ENCODE results near the gene LRRC43.
"Not testable (repeated sequence)": the region's sequence is repeated elsewhere in the genome, so short reads cannot be mapped to it uniquely, and the experiment has no call there.

The LRRC43 gene

DNA sequence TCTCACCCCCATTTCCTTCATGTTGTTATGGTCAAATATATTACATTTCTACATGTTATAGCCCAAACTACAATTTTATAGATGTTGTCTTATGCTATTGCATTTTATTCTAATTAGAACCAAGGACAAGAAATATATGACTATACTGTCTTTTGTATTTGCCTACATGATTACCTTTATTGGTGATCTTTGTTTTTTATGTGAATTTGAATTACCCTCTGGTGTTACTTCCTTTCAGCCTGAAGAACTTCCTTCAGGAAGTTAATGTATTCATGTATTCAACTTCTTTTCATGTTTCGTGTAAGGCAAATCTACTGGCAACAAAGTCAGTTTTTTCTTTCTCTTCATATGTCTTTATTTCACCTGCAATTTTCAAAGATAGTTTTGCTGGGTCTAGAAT is 11.9 kb downstream of the LRRC43 start:
- no peak for DNase-seq

DNA sequence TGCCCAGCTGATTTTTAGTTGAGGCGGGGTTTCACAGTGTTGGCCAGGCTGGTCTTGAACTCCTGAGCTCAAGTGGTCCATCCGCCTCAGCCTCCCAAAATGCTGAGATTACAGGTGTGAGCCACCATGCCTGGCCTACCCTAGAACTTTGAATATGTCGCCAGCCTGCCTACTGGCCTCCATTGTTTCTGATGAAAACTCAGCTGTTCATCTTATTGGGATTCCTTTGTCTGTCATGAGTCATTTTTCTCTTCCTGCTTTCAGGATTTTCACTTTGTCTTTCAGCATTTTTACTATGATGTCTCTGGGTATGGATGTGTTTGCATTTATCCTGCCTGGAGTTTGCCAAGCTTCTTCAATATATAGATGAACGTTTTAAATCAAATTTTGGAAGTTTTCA is 12.5 kb downstream of the LRRC43 start:
- DNase-seq: no peak

DNA sequence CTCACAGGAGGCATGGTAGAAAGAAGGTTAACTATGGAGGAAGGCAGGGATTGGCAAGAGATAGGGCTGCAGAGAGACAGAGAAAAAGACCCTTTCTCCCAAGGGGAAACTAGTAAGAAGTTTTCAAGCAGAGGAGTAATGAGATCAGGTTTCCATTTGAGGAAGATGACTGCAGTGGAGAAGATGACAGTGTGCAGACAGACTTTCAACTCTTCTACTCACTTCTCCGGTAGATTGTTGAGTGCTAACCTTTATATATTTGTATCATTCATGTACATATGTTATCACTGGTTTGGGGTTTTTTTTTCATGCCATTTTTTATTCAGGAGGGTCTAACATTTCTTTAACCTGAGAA is 14.7 kb downstream of the LRRC43 start:
- no peak for DNase-seq

DNA sequence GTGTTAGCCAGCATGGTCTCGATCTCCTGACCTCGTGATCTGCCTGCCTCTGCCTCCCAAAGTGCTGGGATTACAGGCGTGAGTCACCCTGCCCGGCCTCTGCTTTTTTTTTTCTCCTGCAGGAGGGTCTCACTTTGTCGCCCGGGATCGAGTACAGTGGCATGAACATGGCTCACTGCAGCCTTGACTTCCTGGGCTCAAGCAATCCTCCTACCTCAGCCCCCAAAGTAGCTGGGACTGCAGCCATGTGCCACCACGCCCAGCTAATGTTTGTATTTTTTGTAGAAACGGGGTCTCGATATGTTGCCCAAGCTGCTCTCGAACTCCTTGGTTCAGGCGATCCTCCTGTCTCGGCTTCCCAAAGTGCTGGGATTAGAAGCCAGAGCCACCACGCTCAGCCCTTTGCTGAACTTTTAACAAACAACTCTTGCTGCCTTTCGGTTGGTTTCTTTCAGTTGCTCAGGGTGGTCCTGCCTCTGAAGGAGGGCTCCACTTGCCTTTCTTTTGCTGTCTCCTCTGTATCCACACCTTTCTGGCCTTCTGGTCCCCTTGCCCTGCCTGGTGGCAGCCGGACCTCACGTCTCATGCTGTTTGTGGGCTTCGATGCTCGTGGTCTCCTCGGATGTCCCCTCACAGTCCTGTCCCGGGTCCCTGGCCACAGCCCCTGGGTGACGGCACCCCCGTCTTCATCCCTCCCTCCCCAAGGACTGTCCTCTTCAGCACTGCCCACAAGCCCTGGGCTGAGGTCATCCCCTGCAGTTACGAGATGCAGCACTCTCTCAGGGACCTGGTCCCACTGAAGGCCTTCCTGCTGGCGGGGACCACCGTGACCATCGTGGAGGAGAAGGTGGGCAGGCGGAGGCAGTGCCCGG is 16.8 kb downstream of the LRRC43 start:
- DNase-seq: no peak

DNA sequence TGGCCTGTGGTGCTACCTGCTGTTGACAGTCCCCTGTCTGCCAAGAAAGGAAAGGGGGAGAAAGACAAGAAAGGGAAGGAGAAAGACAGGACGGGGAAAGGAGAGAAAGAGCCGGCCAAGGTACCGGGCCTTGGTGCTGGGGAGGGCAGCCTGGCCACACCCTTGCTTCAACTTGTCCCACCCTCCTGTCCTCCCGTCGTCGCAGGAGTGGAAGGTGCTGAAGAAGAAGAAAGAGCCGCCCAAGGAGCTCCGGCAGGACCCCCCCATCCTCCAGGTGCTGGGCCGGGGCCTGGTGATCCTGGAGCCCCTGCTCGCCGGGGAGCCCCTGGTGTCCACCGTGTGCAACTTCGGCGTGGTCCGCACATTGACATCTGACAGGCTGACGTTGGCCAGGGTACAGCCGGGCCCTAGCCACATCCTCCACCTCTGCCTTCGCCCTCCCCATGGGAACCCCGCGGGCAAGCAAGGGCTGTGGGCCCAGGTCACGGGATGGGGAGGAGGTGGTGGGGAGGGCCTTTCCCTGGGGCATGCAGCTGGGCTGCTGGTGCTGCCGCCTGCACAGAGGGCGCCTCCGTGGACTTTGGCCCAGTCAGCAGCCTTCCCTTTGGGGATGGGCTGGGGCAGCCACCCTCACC is 17.7 kb downstream of the LRRC43 start:
- no peak for DNase-seq

DNA sequence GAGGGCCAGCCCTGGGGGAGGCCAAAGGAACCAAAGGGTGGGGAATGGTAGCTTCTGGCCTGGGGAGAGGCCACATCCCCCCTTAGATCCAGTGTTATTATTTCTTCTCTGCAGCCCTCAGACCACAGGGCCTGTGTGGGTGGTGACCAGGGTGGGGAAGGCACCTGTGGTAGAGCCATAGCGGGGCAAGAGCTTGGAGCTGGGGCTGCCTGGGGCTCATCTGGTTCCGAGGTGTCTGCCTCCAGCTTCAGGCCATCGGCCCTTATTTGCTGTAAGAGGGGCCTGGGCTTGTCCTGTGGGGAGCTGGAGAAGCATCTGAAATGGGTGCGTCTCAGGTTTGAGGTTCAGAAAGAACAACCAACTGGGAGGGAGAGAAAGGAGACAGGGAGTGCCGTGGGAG is 18.5 kb downstream of the LRRC43 start:
- DNase-seq: no peak

DNA sequence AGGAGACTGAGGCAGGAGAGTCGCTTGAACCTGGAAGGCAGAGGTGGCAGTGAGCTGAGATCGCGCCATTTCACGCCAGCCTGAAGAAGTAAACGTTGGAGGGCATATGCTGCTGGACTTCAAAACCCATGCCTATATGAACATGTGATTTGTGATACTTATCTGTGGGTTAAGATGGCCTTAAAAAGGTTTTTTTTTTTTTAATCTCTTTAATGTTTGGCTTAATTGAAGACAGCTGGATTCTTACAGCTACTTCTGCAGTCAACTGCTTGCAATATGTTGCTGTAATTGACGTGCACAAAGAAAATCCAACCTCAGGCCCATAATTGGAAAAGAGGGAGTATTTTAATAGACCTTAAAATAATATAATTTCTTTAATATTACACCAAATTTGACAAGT is 19.1 kb downstream of the LRRC43 start:
- no peak for DNase-seq

DNA sequence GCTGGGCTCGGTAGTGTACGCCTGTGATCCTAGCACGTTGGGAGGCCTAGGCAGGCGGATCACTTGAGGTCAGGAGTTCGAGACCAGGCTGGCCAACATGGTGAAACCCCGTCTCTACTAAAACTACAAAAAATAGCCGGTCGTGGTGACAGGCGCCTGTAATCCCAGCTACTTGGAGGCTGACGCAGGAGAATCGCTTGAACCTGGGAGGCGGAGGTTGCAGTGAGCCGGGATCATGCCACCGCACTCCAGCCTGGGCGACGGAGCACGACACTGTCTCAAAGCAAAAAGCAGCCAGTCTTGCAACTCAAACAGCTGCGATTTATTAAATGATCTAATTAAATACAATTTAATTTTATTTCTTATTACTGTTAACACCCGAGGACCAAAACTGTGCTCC is 19.9 kb downstream of the LRRC43 start:
- DNase-seq: not testable (repeated sequence)

DNA sequence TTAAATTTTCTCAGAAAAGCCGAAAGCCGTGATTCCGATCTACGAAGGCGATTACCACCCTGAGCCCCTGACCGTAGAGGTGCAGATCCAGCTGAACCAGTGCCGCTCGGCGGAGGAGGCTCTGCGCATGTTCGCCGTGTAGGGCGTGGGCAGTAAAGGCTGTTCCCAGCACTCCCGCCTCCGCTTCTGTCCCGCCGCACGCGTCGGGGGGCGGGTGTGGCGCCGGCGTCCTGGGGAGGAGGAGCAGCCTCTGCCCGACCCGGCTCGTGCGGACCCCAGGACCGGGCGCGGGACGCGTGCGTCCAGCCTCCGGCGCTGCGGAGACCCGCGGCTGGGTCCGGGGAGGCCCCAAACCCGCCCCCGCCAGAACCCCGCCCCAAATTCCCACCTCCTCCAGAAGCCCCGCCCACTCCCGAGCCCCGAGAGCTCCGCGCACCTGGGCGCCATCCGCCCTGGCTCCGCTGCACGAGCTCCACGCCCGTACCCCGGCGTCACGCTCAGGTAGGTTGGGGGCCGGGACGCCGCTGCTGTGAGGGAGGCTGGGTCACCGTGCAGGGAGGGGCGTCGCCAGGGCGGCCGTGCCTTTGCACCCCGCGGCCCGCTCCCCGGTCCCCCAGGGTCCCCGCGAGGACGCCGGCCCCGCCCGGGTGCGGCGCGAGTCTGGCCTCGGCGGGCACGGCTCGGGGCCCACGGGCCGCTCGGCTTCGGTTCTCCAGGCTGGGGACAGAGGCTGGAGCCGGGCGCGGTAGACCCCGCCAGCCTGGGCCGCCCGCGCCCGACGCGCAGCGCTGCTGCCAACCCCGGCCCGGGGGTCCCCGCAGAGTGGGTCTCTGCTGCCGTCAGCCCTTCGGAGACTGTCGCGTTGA is 20.6 kb downstream of the LRRC43 start, which contains the start of gene B3GNT4:
TSS of gene B3GNT4 (plus strand) at position 409 of the 866 bp plus-strand sequence. CDS start 910 bp downstream, outside the sequence.
- DNase-seq: peak; percentile 10

DNA sequence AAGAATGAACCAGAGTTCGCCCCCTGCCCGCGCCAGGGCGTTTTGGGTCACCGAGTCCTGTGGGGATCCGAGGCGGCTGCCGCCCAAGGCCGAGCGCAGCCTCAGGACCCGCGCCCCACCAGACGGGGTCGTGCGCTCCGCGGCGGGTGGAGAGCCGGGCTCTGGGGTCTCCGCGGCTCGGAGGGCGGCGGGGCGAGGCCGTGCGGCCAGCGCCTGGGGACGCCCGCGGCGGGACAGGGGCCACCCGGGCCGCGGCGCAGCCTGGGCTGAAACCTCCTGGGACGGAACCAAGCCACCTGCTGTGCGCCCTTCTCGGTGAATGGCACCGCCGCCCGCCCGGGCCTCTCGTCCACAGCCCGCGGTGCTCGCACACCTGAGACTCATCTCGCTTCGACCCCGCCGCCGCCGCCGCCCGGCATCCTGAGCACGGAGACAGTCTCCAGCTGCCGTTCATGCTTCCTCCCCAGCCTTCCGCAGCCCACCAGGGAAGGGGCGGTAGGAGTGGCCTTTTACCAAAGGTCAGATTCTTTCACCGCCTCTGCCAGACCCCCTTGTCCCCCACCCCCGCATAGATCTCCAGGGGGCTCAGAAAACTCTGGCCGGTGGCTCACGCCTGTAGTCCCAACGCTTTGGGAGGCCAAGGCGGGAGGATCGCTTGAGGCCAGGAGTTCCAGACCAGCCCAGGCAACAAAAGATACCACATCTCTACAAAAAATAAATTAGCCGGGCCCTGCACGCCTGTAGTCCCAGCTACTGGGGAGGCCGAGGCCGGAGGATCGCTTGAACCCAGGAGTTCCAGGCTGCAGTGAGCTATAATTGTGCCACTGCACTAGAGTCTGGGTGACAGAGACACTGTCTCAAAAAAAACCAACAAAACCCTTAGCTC is 21.5 kb downstream of the LRRC43 start:
- no peak for DNase-seq

DNA sequence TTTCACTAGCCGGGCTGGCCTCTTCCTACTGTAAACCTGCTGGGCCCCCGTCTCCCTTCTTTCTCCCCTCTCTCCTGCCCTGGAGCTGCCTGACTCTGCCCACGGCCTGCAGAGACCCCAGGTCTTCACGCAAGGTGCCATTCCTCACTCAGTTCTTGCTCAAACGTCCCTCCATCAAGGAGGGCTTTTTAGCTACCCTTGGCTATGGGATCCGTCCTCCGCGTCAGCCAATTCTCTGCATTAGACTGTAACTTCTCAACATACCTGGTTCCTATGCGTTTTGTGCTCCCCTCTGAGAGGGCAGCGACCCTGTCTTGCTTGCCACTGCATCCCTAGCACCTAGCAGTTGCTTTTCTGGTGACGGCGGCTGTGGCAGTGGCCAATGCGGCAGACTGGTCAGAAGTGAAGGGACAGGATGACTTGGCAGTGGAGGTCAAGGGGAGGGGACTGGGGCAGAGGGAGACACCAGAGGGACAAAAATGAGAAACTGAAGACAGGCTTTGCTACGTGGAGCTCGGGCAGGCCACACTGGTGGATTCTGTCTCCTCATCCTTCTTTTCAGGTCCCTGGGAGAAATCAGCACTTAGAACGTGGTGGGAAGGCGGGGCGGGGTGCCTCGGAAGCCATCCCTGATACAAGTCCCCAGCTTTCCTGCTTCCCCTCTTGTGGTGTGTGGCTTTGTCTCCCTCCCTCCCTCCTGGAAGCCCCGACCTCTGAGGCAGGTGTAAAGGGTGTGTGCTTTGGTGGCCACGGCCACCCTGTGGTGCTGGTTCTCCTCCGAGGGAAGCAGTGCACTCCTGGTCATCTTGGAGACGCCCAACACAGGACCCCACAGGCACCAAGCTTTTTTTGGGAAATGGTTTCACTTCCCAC is 22.4 kb downstream of the LRRC43 start:
- DNase-seq: no peak

DNA sequence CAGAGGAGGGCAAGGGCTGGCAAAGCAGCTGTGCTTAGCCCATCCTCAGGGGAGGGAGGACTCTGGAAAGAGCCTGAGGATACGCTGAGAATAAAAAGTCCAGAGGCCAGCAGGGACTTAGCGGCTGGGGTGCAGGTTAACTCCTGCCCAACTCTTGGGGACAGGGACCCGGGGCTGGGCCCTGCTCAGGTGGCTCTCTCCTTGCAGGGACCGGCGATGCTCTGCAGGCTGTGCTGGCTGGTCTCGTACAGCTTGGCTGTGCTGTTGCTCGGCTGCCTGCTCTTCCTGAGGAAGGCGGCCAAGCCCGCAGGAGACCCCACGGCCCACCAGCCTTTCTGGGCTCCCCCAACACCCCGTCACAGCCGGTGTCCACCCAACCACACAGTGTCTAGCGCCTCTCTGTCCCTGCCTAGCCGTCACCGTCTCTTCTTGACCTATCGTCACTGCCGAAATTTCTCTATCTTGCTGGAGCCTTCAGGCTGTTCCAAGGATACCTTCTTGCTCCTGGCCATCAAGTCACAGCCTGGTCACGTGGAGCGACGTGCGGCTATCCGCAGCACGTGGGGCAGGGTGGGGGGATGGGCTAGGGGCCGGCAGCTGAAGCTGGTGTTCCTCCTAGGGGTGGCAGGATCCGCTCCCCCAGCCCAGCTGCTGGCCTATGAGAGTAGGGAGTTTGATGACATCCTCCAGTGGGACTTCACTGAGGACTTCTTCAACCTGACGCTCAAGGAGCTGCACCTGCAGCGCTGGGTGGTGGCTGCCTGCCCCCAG is 23.4 kb downstream of the LRRC43 start:
- DNase-seq: no peak

DNA sequence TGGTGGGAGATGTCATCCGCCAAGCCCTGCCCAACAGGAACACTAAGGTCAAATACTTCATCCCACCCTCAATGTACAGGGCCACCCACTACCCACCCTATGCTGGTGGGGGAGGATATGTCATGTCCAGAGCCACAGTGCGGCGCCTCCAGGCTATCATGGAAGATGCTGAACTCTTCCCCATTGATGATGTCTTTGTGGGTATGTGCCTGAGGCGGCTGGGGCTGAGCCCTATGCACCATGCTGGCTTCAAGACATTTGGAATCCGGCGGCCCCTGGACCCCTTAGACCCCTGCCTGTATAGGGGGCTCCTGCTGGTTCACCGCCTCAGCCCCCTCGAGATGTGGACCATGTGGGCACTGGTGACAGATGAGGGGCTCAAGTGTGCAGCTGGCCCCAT is 24.1 kb downstream of the LRRC43 start:
- no peak for DNase-seq

DNA sequence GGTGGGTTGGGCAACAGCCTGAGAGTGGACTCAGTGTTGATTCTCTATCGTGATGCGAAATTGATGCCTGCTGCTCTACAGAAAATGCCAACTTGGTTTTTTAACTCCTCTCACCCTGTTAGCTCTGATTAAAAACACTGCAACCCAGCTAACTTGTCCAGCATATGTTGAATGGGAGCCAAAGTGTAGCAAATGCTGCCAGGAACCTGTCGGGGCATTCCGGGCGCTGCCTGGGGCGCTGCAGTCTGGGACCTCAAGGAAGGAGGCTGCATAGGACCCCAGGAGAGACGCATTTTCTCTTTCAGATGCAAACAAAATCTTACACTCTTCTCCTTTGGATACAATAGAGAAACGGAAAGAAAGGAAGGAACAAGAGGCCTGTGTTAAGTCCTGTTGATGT is 24.5 kb downstream of the LRRC43 start:
- no peak for DNase-seq

DNA sequence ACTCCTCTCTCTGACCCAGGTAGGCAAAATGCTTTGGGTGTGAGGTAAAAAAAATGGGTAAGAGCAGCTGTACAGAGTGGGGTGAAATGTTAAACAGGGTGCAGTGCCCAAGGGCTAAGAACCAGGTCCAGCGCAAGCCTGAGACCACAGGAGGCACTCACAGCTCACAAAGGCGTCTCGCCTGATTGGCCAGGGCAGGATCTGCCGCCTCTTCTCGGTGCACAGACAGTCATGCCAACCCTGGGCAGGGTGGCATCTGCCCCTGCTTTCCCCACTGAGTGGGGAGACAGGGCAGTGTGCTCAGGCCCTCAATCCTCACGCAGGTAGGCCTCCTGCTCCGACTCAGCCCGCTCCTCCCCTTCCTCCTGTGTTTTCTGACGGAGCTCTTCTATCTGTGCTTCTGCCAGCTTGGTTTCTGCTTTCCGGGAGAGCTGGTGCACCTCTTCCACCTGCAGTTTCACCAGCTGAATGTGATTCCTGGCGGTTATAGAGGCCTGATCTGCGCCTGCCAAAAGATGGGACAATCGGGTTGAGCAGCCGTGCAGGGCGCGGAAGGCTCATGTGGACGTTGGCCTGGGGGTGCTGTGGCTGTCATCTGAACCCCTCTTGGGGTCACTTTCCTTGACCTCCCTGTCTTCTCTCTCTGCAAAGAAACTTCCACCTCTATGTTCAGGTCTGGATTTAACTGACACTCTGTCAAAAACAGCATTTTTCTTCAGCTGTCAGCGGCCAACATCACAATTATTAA is 25.3 kb downstream of the LRRC43 start:
- DNase-seq: no peak

DNA sequence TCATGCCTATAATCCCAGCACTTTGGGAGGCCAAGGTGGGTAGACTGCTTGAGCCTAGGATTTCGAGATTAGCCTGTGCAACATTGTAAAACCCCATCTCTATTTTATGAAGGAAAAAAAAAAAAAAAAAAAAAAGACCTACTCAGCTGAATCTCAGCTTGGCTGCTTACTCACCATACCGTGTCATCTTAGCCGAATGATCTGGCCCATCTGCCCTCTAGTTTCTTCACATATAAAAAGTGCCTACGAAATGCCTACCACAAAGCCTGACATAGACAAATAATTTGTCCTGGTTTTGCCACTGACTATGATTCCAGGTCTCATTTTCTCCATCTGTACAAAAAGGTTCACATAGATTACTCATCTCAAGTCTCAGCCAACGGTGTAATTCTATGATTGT is 32.8 kb downstream of the LRRC43 start:
- DNase-seq: no peak

DNA sequence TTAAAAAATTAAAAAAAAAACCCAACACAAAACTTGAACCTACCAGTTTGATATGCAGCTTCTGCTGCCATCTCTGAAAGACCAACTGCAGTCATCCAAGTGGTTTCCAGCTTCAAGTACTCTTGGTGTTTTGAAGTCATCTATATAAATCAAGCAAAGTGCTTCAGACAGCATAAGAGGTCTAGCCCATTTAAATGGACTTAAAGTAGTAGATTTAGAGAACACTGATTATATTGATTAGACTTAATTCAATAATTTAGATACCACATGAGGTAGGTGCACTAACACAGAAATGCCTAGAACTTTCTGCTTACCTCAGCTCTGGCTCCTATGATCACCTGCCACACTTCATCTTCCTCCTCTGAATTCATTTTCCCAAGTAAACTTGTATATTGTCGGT is 33.5 kb downstream of the LRRC43 start:
- no peak for DNase-seq

DNA sequence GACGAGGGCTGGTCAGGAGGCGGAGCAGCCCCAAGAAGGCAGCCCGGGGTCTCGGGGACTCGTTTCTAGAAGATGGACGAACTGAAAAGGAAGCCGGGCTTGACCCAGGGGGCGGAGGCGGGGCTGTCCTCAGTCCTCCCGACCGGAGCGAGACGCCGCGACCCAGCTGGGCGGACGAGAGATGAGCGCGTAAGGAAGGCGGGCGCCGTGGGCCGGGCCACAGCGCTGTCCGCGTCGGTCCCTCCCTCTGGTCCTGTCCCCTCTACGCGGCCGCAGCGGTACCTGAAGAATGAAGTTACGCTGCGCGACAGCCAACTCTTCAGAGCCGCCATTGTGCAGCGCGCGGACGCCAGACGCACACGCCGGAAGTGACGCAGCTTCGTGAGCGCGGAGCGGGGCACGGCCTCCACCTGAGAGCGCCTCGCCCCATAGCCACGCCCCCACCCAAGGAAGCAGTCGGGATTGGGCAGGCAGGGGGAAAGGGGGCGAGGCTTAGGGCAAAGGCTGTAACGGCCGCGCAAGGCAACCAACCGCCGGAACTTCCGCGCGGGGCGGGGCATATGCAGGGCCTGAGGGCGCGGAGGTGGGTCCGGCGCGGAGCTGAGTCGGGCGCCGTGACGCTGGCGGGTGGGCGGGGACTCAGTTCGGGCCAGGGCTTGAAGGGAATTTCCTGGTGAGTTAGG is 42.9 kb downstream of the LRRC43 start, which contains the start of gene DIABLO:
TSS of gene DIABLO (minus strand) at position 370 of the 683 bp plus-strand sequence. CDS start at position 332, 38 bp downstream.
- peak; percentile 96 for DNase-seq

All from NCI-H187 treated with DMSO at 0.1 percent for 48 hours (cell line).